ENCODE data around the gene KLHDC7B. TPM values are rescaled to one million over a fixed set of nuclear protein-coding genes. Genes with fewer than 3 reads are reported as not detected.

The KLHDC7B gene
- total RNA-seq, 1 donor from 2014 or later: 0.32 TPM

DNA sequence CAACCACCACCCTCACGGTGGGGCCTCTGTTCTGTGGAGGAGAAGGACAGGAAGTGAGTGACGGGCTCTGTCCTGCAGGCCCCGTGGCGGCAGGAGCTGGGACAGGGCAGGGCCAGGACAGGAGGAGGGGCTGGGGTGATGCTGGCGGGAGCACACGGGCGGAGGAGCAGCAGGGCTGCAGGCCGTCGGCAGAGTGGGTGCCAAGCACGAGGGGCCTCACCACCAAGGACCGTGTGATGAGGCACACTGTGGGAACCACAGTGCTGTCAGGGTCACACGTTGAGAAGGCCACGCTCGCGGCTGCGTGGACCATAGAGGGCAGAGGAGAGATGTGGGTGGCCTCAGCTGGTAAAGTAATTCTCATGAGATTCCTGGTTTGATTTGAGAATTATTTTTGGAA is 28.8 kb upstream of the KLHDC7B start:
- Mint-ChIP-seq H3K4me3 (ENCODE audit: unreplicated experiment) (no peak overlapping the region), H3K36me3 (ENCODE audit: low read depth, unreplicated experiment) (peaks cover 9% of the 10 kb centered on the region), H3K27ac (ENCODE audit: unreplicated experiment) (no peak overlapping the region), H3K27me3 (ENCODE audit: low read depth, unreplicated experiment) (no peaks in the 10 kb centered on the region), H3K9me3 (ENCODE audit: unreplicated experiment) (no peaks in the 10 kb centered on the region), H3K4me1 (ENCODE audit: low read depth, unreplicated experiment) (no peaks in the 10 kb centered on the region)
- Histone ChIP-seq H3K4me1 (ENCODE audit: insufficient read depth, low read length) (no peaks in the 10 kb centered on the region), H2AFZ (ENCODE audit: low read depth, low read length) (no peak overlapping the region), H3K27me3 (ENCODE audit: insufficient read depth, low read length) (no peaks in the 10 kb centered on the region), H3K9me3 (ENCODE audit: insufficient read depth, low read depth, low read length) (no peaks in the 10 kb centered on the region), H3K9ac (ENCODE audit: low read length) (no peak overlapping the region), H3K79me2 (ENCODE audit: insufficient read depth, low read length) (peaks cover 48% of the 10 kb centered on the region), H3K36me3 (ENCODE audit: insufficient read depth, low read length) (no peaks in the 10 kb centered on the region), H3K27ac (ENCODE audit: low read depth, low read length) (no peak overlapping the region), H4K20me1 (ENCODE audit: insufficient read depth, low read length) (peaks cover 30% of the 10 kb centered on the region), H3K4me3 (ENCODE audit: insufficient read depth, low read depth, low read length) (no peak overlapping the region), H3K4me2 (ENCODE audit: low read length) (no peak overlapping the region)
- FAIRE-seq: no peak
- TF ChIP-seq CTCF (IDR thresholded peaks at IDR 0.05; ENCODE audit: insufficient read depth, low read depth, low read length) (no peak), EZH2 (IDR thresholded peaks at IDR 0.05; ENCODE audit: insufficient read depth, low read length) (no peak)
- DNase-seq (ENCODE audit: low read depth): no peak

GRCh38 chr22:50517495-50518260 is 28.0 kb upstream of the KLHDC7B start:
- H3K4me3 ChIP-seq (ENCODE audit: insufficient read depth, low read depth, low read length): no peak overlapping the region

More at GRCh38 chr22:50517495-50518260, 28.0 kb upstream of the KLHDC7B start:
- Mint-ChIP-seq H3K27me3 (ENCODE audit: low read depth, unreplicated experiment) (no peaks in the 10 kb centered on the region), H3K27ac (ENCODE audit: unreplicated experiment) (no peak overlapping the region), H3K9me3 (ENCODE audit: unreplicated experiment) (no peaks in the 10 kb centered on the region), H3K4me1 (ENCODE audit: low read depth, unreplicated experiment) (no peaks in the 10 kb centered on the region), H3K4me3 (ENCODE audit: unreplicated experiment) (no peak overlapping the region), H3K36me3 (ENCODE audit: low read depth, unreplicated experiment) (peaks cover 9% of the 10 kb centered on the region)
- DNase-seq (ENCODE audit: low read depth) (no peak), FAIRE-seq (no peak)
- H3K79me2 ChIP-seq (ENCODE audit: insufficient read depth, low read length): peaks cover 43% of the 10 kb centered on the region
- H3K27me3 ChIP-seq (ENCODE audit: insufficient read depth, low read length): no peaks in the 10 kb centered on the region
- no peak overlapping the region for H2AFZ ChIP-seq (ENCODE audit: low read depth, low read length)
- no peak overlapping the region for H3K9ac ChIP-seq (ENCODE audit: low read length)
- TF ChIP-seq EZH2 (IDR thresholded peaks at IDR 0.05; ENCODE audit: insufficient read depth, low read length) (no peak), CTCF (IDR thresholded peaks at IDR 0.05; ENCODE audit: insufficient read depth, low read depth, low read length) (no peak)
- no peak overlapping the region for H3K27ac ChIP-seq (ENCODE audit: low read depth, low read length)
- H4K20me1 ChIP-seq (ENCODE audit: insufficient read depth, low read length): peaks cover 32% of the 10 kb centered on the region
- no peaks in the 10 kb centered on the region for H3K9me3 ChIP-seq (ENCODE audit: insufficient read depth, low read depth, low read length)
- H3K4me1 ChIP-seq (ENCODE audit: insufficient read depth, low read length): no peaks in the 10 kb centered on the region
- no peaks in the 10 kb centered on the region for H3K36me3 ChIP-seq (ENCODE audit: insufficient read depth, low read length)
- no peak overlapping the region for H3K4me2 ChIP-seq (ENCODE audit: low read length)

Data from astrocyte (in vitro differentiated cells and primary cell).